A549 (cell line): ENCODE data around the gene FAM216A. TPM values are rescaled to one million over a fixed set of nuclear protein-coding genes. Genes with fewer than 3 reads are reported as not detected.

ENCODE experiments used
- ATAC-seq, 2 experiments: fragments of 200-7000 bp in 1 of 2; fragments of >200 bp in 1 of 2; cut with Nextera tagmentation in 1 of 2; cut with Tn5 transposase in 1 of 2; 3 replicates each; pipeline versions ENCODE4 v1.8.0 to v1.9.1; 2018 to 2020; ENCODE audit warnings: mild to moderate bottlenecking in 1 of 2, moderate library complexity in 1 of 2
- CTCF ChIA-PET: fragments of 300-600 bp; sonication (Branson Sonifier 250); formaldehyde crosslinking; extraction: SDS; loops from one replicate; lab custom pipeline; 2021; ENCODE audit warnings: antibody characterized with exemption, inconsistent platforms; lab: Yijun Ruan, JAX
- POLR2A ChIA-PET: fragments of 350-600 bp; formaldehyde crosslinking; extraction: SDS; loops from one replicate; lab custom pipeline; 2021; ENCODE audit warnings: antibody characterized with exemption, inconsistent platforms; lab: Yijun Ruan, JAX
- DNase-seq, 2 experiments: peaks; one replicate each; pipeline versions ENCODE4 v3.0.0 to v3.0.0-alpha.2; 2011 to 2016; ENCODE audit warnings: low read depth in 1 of 2, low spot score in 1 of 2
- FAIRE-seq: peaks from 2 replicates; lab custom pipeline; 2011; peaks lifted over from hg19 to GRCh38; lab: Jason Lieb, UNC
- H3K27ac ChIP-seq, 2 experiments: fragments of >200 bp; sonication (Bioruptor Twin); formaldehyde crosslinking; 3 replicates each; pipeline ENCODE4 v1.5.1; 2016 to 2017
- H3K4me1 ChIP-seq: fragments of >200 bp; sonication (Bioruptor Twin); formaldehyde crosslinking; 3 replicates; pipeline ENCODE4 v1.6.1; 2016
- H3K4me2 ChIP-seq: fragments of >200 bp; sonication (Bioruptor Twin); formaldehyde crosslinking; 3 replicates; pipeline ENCODE4 v1.6.1; 2016
- H3K4me3 ChIP-seq: fragments of >200 bp; sonication (Bioruptor Twin); formaldehyde crosslinking; 3 replicates; pipeline ENCODE4 v1.5.1; 2016
- H3K9me3 ChIP-seq: fragments of >200 bp; sonication (Bioruptor Twin); formaldehyde crosslinking; 3 replicates; pipeline ENCODE4 v1.6.1; 2016
- ATOH8 ChIP-seq: fragments of 250-450 bp; sonication (Bioruptor Pico); IDR thresholded peaks from 2 replicates; pipeline ENCODE4 v1.5.0; 2020; ENCODE audit warnings: low read depth, mild to moderate bottlenecking, moderate library complexity
- CHD2 ChIP-seq: fragments of 150-350 bp; IDR thresholded peaks from 2 replicates; pipeline ENCODE4 v1.6.1; 2014; ENCODE audit warnings: low read length; ENCODE audit not compliant: partially characterized antibody
- CHD4 ChIP-seq: fragments of 200-600 bp; sonication (generic); IDR thresholded peaks from 2 replicates; pipeline ENCODE4 v1.6.1; 2016; ENCODE audit warnings: antibody characterized with exemption, mild to moderate bottlenecking, borderline replicate concordance
- CTCF ChIP-seq: fragments of >200 bp; sonication (Bioruptor Twin); formaldehyde crosslinking; IDR thresholded peaks from 3 replicates; pipeline ENCODE4 v1.5.1; 2016
- E2F6 ChIP-seq: IDR thresholded peaks from 2 replicates; pipeline ENCODE4 v1.6.1; 2012; ENCODE audit warnings: low read depth, borderline replicate concordance
- EP300 ChIP-seq, 2 experiments: fragments of >200 bp; sonication (Bioruptor Twin); formaldehyde crosslinking; IDR thresholded peaks; 2 replicates in 1 of 2; 3 replicates in 1 of 2; pipeline ENCODE4 v1.6.1; 2016 to 2017
- FOXS1 ChIP-seq: fragments of 250-450 bp; sonication (Bioruptor Pico); IDR thresholded peaks from 2 replicates; pipeline ENCODE4 v1.5.0; 2020; ENCODE audit warnings: mild to moderate bottlenecking, moderate library complexity
- HDAC2 ChIP-seq: fragments of 200-600 bp; sonication (generic); IDR thresholded peaks from 2 replicates; pipeline ENCODE4 v1.6.1; 2016
- HEYL ChIP-seq: fragments of 250-450 bp; sonication (Bioruptor Pico); IDR thresholded peaks from 2 replicates; pipeline ENCODE4 v1.8.0; 2021; ENCODE audit warnings: mild to moderate bottlenecking, moderate library complexity
- HOXB5 ChIP-seq: fragments of 250-450 bp; sonication (Bioruptor Pico); IDR thresholded peaks from 2 replicates; pipeline ENCODE4 v1.5.0; 2020; ENCODE audit warnings: mild to moderate bottlenecking, moderate library complexity
- MAFK ChIP-seq: fragments of 450-650 bp; IDR thresholded peaks from 2 replicates; pipeline ENCODE4 v1.6.1; 2014; ENCODE audit not compliant: partially characterized antibody
- PBX3 ChIP-seq: IDR thresholded peaks from 2 replicates; pipeline ENCODE4 v1.6.1; 2012
- PHF8 ChIP-seq: fragments of 200-600 bp; sonication (generic); IDR thresholded peaks from 2 replicates; pipeline ENCODE4 v1.6.1; 2016; ENCODE audit warnings: low read depth, mild to moderate bottlenecking, antibody characterized with exemption, moderate library complexity, borderline replicate concordance
- POLR2A ChIP-seq: IDR thresholded peaks from 2 replicates; pipeline ENCODE4 v1.6.1; 2012; ENCODE audit warnings: mild to moderate bottlenecking, low read length
- RAD21 ChIP-seq, 2 experiments: fragments of >200 bp in 1 of 2; sonication (Bioruptor Twin) in 1 of 2; formaldehyde crosslinking in 1 of 2; IDR thresholded peaks in 1 of 2; conservative IDR thresholded peaks in 1 of 2; 2 replicates in 1 of 2; 3 replicates in 1 of 2; pipeline ENCODE4 v1.6.1; 2012 to 2018; ENCODE audit warnings: inconsistent platforms in 1 of 2
- RARB ChIP-seq: fragments of 250-450 bp; sonication (Bioruptor Pico); IDR thresholded peaks from 2 replicates; pipeline ENCODE4 v1.8.0; 2021; ENCODE audit warnings: mild to moderate bottlenecking, moderate library complexity
- RCOR1 ChIP-seq: fragments of 150-350 bp; IDR thresholded peaks from 2 replicates; pipeline ENCODE4 v1.6.1; 2014; ENCODE audit warnings: antibody characterized with exemption, low read length, low read depth
- ZNF302 ChIP-seq: fragments of 250-450 bp; sonication (Bioruptor Pico); IDR thresholded peaks from 2 replicates; pipeline ENCODE4 v1.9.0; 2021; ENCODE audit warnings: inconsistent platforms, mild to moderate bottlenecking, moderate library complexity
- ZSCAN20 ChIP-seq: fragments of 250-450 bp; sonication (Bioruptor Pico); IDR thresholded peaks from 2 replicates; pipeline ENCODE4 v1.8.0; 2022; ENCODE audit warnings: mild to moderate bottlenecking, moderate library complexity
- WGBS: methylation state at CpG from one replicate; pipeline ENCODE4 v1.1.6; 2017; ENCODE audit errors: missing lambda C conversion rate; 5-methylcytosine and 5-hydroxymethylcytosine counted together
- polyA plus RNA-seq, 4 experiments: library from polyadenylated mRNA; depleted of rRNA in 3 of 4; stranded (reverse); fragments of >200 nt; fragmentation: RNase III in 1 of 4; extraction: RNeasy Plus Mini Kit Qiagen cat#74134 plus additional on column Dnase treatment in 1 of 4; gene quantifications; 2 replicates in 3 of 4; 3 replicates in 1 of 4; pipeline ENCODE4 v1.2.3, GENCODE V29; 2011 to 2017
- small RNA-seq, 6 experiments: library from RNA; depleted of rRNA; stranded (forward); fragments of <200 nt; gene quantifications; one replicate each; pipeline ENCODE3, GENCODE V24; 2012

FAM216A gene
- polyA plus RNA-seq, 2 of the 4 experiments (the other 2 are of a cell fraction) = 18.1 to 40.6 TPM

- DNase-seq = no peak
- H3K4me1 ChIP-seq = peaks cover 10% of the 10 kb centered on the region
- POLR2A ChIA-PET = no interaction called here
- no peak overlapping the region for H3K4me2 ChIP-seq
- CTCF ChIA-PET = interaction anchor here (1.1 to 2.4 kb wide), 6 partner anchors 10 to 69 kb away, joined by 3 to 14 read pairs (median 4); partner anchors contain the start of gene FAM216A
- H3K27ac ChIP-seq = no peak overlapping the region
- FAIRE-seq = no peak
- H3K4me3 ChIP-seq = no peak overlapping the region
- no peak for TF ChIP-seq HOXB5 (CRISPR knock-in tag)
- TF ChIP-seq RCOR1 = no peak
- no peak for TF ChIP-seq RAD21 (conservative IDR thresholded peaks at IDR 0.05 in 1 of 2, IDR thresholded peaks at IDR 0.05 in 1 of 2)
- TF ChIP-seq EP300 (IDR thresholded peaks at IDR 0.05) = no peak
- TF ChIP-seq HDAC2 = no peak
- no peak for TF ChIP-seq RARB (CRISPR knock-in tag)
- TF ChIP-seq ATOH8 (CRISPR knock-in tag) = no peak
- no peak for TF ChIP-seq FOXS1
- no peak for TF ChIP-seq PBX3
- no peak for TF ChIP-seq ZSCAN20 (CRISPR knock-in tag)
- no peak for TF ChIP-seq POLR2A
- no peak for TF ChIP-seq E2F6
- no peak for TF ChIP-seq HEYL (CRISPR knock-in tag)
- no peak for TF ChIP-seq CHD4
- no peak for TF ChIP-seq CTCF
- TF ChIP-seq ZNF302 (CRISPR knock-in tag) = no peak
- TF ChIP-seq CHD2 = no peak
- TF ChIP-seq PHF8 = no peak
- 91% methylated on average over 9 of the region's 9 CpGs for WGBS
- no peaks in the 10 kb centered on the region for H3K9me3 ChIP-seq
- no peak for ATAC-seq
These were observed 69.2 kb downstream of the FAM216A start for GRCh38 chr12:110537605-110538409.

GRCh38 chr12:110538869-110539622, 70.4 kb downstream of the FAM216A start:
- Histone ChIP-seq H3K4me2 (no peak overlapping the region), H3K4me1 (peaks cover 3% of the 10 kb centered on the region; the same call in 2 of the 3 replicates)
- no peak for TF ChIP-seq MAFK
- TF ChIP-seq, all 56 proteins: peak for 0
- ATAC-seq = peak; percentile 30 to 47; a peak in 2 of 6 replicates
- Histone ChIP-seq H3K4me3 (no peak overlapping the region), H3K27ac (no peak overlapping the region), H3K9me3 (no peaks in the 10 kb centered on the region)
- FAIRE-seq = no peak
- WGBS = 87% methylated on average over 5 of the region's 5 CpGs
- DNase-seq = no peak
- POLR2A ChIA-PET = no interaction called here
- CTCF ChIA-PET = interaction anchor here (0.6 to 2.4 kb wide), 10 partner anchors 10 to 70 kb away, joined by 3 to 14 read pairs (median 4); partner anchors contain the start of gene FAM216A

Small RNA genes lying within 50 kb of the gene (small RNA-seq; reads per million reads assigned to genes)
- 0 reads per million in 6 experiments for gene RF00278

Other genes with a start within 250 kb of the FAM216A start
- gene ATP2A2, start 187.6 kb upstream of the FAM216A start, polyA plus RNA-seq (2011; rRNA removed) = 415 and 431 TPM in 2 replicates
- gene ATP2A2, start 187.6 kb upstream of the FAM216A start, polyA plus RNA-seq (2017; fragmentation: RNase III; extraction: RNeasy Plus Mini Kit Qiagen cat#74134 plus additional on column Dnase treatment) = 328 to 356 TPM (median 342 TPM) in 3 replicates
- gene ANAPC7, start 65.1 kb upstream of the FAM216A start, polyA plus RNA-seq (2011; rRNA removed) = 107 and 122 TPM in 2 replicates
- 66.1 to 74.0 TPM (median 70.6 TPM) in 3 replicates for gene ANAPC7, start 65.1 kb upstream of the FAM216A start, polyA plus RNA-seq (2017; fragmentation: RNase III; extraction: RNeasy Plus Mini Kit Qiagen cat#74134 plus additional on column Dnase treatment)
- gene ARPC3, start 18.5 kb upstream of the FAM216A start, polyA plus RNA-seq (2011; rRNA removed) = 83.3 and 171 TPM in 2 replicates
- gene ARPC3, start 18.5 kb upstream of the FAM216A start, polyA plus RNA-seq (2017; fragmentation: RNase III; extraction: RNeasy Plus Mini Kit Qiagen cat#74134 plus additional on column Dnase treatment) = 718 to 772 TPM (median 750 TPM) in 3 replicates
- gene GPN3, start 588 bp upstream of the FAM216A start, polyA plus RNA-seq (2011; rRNA removed) = 47.2 and 63.8 TPM in 2 replicates
- 39.2 to 42.3 TPM (median 39.5 TPM) in 3 replicates for gene GPN3, start 588 bp upstream of the FAM216A start, polyA plus RNA-seq (2017; fragmentation: RNase III; extraction: RNeasy Plus Mini Kit Qiagen cat#74134 plus additional on column Dnase treatment)
- 213 and 230 TPM in 2 replicates for gene VPS29, start 33.3 kb downstream of the FAM216A start, polyA plus RNA-seq (2011; rRNA removed)
- gene VPS29, start 33.3 kb downstream of the FAM216A start, polyA plus RNA-seq (2017; fragmentation: RNase III; extraction: RNeasy Plus Mini Kit Qiagen cat#74134 plus additional on column Dnase treatment) = 180 to 188 TPM (median 183 TPM) in 3 replicates
- 0.60 and 0.66 TPM in 2 replicates for gene RAD9B, start 33.5 kb downstream of the FAM216A start, polyA plus RNA-seq (2011; rRNA removed)
- 0.18 to 0.25 TPM (median 0.21 TPM) in 3 replicates for gene RAD9B, start 33.5 kb downstream of the FAM216A start, polyA plus RNA-seq (2017; fragmentation: RNase III; extraction: RNeasy Plus Mini Kit Qiagen cat#74134 plus additional on column Dnase treatment)
- 27.1 and 30.3 TPM in 2 replicates for gene PPTC7, start 114.5 kb downstream of the FAM216A start, polyA plus RNA-seq (2011; rRNA removed)
- 13.8 to 15.1 TPM (median 14.7 TPM) in 3 replicates for gene PPTC7, start 114.5 kb downstream of the FAM216A start, polyA plus RNA-seq (2017; fragmentation: RNase III; extraction: RNeasy Plus Mini Kit Qiagen cat#74134 plus additional on column Dnase treatment)
- gene TCTN1, start 145.3 kb downstream of the FAM216A start, polyA plus RNA-seq (2011; rRNA removed) = 56.9 and 62.2 TPM in 2 replicates
- 26.3 to 27.8 TPM (median 26.5 TPM) in 3 replicates for gene TCTN1, start 145.3 kb downstream of the FAM216A start, polyA plus RNA-seq (2017; fragmentation: RNase III; extraction: RNeasy Plus Mini Kit Qiagen cat#74134 plus additional on column Dnase treatment)
- gene HVCN1, start 220.3 kb downstream of the FAM216A start, polyA plus RNA-seq (2011; rRNA removed) = 1.1 TPM in 2 replicates
- 0.20 to 0.46 TPM (median 0.34 TPM) in 3 replicates for gene HVCN1, start 220.3 kb downstream of the FAM216A start, polyA plus RNA-seq (2017; fragmentation: RNase III; extraction: RNeasy Plus Mini Kit Qiagen cat#74134 plus additional on column Dnase treatment)